T-helper 17 cell (primary cell): ENCODE results near the gene IGF1R. TPM values are rescaled to one million over a fixed set of nuclear protein-coding genes. Genes with fewer than 3 reads are reported as not detected.

ENCODE experiments used
- ATAC-seq: fragments of 150-1000 bp; cut with Tn5 transposase; 2 replicates; pipeline ENCODE4 v1.10.0; 2021; ENCODE audit warnings: mild to moderate bottlenecking, moderate library complexity
- DNase-seq, 3 donors: peaks; one replicate each; pipeline versions ENCODE4 v3.0.0 to v3.0.0-alpha.2; 2020 to 2021
- H3K9me3 ChIP-seq: one replicate; pipeline ENCODE4 v1.7.0; 2013; ENCODE audit warnings: low read length, mild to moderate bottlenecking; ENCODE audit not compliant: control insufficient read depth, poor library complexity, severe bottlenecking
- H3K27ac Mint-ChIP-seq: one replicate; pipeline ENCODE4 v1.8.0; 2022; ENCODE audit warnings: mild to moderate bottlenecking, moderate library complexity, mixed read lengths
- H3K27me3 Mint-ChIP-seq: one replicate; pipeline ENCODE4 v1.8.0; 2022; ENCODE audit warnings: mixed read lengths
- H3K36me3 Mint-ChIP-seq: one replicate; pipeline ENCODE4 v1.8.0; 2022; ENCODE audit warnings: low read depth, mixed read lengths
- H3K4me1 Mint-ChIP-seq: one replicate; pipeline ENCODE4 v1.8.0; 2022; ENCODE audit warnings: mild to moderate bottlenecking, mixed read lengths
- H3K4me3 Mint-ChIP-seq: one replicate; pipeline ENCODE4 v1.8.0; 2022; ENCODE audit warnings: mild to moderate bottlenecking, moderate library complexity, mixed read lengths
- total RNA-seq, 4 donors: library from RNA in 2 of 4; stranded (reverse) in 2 of 4; gene quantifications; one replicate each; pipeline ENCODE4 v1.2.3 and lab custom pipeline; 2022 to 2026

Gene IGF1R
- total RNA-seq, 2 donors from 2014 or later: 13.7 to 27.1 TPM

DNA sequence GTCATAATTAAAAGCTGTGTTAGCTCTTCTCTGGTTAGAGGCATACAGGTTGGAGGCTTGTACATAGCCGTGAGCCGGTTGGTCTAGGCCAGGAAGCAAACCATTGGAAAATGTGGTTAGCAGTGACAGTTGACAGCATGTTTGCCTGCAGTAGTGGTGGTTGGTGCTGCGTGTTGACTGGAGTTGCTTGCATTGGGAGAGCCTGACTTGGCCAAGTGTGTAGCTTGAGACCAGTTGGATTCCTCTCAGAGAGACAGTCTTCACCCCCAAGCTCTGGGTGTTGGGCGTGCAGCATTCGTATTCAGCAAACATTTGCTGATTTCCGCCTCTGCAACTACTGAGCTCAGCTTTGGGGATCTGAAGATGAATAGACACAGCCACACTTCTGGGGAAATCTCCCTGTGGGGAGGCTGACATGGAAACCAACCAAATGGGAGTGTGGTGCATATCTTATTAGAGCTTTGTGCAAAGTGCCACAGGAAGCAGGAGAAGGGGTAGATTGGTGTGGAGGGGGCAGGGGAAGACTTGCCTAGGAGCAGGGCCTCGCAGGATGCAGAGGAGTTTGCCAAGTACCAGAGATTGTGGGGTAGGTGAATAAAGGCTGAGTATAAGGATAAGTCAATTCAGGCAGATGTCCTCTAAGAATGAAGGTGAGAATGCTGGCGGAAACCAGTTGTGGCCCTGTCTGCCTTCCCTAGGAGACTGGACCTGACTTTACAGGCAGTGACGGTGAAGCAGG, 83.5 kb downstream of the IGF1R start:
- H3K27ac Mint-ChIP-seq: no peak overlapping the region
- no peak overlapping the region for H3K4me3 Mint-ChIP-seq
- H3K36me3 Mint-ChIP-seq: no peaks in the 10 kb centered on the region
- H3K27me3 Mint-ChIP-seq: peaks cover 8% of the 10 kb centered on the region
- ATAC-seq (no peak), DNase-seq (no peak)
- H3K9me3 ChIP-seq: no peaks in the 10 kb centered on the region
- peaks cover 15% of the 10 kb centered on the region for H3K4me1 Mint-ChIP-seq

DNA sequence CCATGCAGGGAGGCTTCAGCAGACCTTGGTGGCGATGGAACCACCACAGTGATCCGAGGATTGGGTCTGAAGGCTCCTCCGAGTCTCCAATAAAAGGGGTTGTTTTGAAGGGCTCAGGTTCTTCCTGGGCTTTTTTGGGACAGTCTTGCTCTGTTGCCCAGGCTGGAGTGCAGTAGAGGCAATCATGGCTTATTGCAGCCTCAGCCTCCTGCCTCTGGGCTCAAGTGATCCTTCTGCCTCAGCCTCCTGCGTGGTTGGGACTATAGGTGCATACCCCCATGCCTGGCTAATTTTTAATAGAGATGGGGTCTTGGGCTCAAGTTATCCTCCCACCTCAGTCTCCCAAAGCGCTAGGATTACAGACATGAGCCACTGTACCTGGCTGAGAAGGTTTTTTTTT, 84.8 kb downstream of the IGF1R start:
- no peak overlapping the region for H3K27ac Mint-ChIP-seq
- peaks cover 15% of the 10 kb centered on the region for H3K4me1 Mint-ChIP-seq
- DNase-seq: no peak
- ATAC-seq: no peak
- H3K9me3 ChIP-seq: no peaks in the 10 kb centered on the region
- no peak overlapping the region for H3K4me3 Mint-ChIP-seq
- no peaks in the 10 kb centered on the region for H3K36me3 Mint-ChIP-seq
- peaks cover 8% of the 10 kb centered on the region for H3K27me3 Mint-ChIP-seq

DNA sequence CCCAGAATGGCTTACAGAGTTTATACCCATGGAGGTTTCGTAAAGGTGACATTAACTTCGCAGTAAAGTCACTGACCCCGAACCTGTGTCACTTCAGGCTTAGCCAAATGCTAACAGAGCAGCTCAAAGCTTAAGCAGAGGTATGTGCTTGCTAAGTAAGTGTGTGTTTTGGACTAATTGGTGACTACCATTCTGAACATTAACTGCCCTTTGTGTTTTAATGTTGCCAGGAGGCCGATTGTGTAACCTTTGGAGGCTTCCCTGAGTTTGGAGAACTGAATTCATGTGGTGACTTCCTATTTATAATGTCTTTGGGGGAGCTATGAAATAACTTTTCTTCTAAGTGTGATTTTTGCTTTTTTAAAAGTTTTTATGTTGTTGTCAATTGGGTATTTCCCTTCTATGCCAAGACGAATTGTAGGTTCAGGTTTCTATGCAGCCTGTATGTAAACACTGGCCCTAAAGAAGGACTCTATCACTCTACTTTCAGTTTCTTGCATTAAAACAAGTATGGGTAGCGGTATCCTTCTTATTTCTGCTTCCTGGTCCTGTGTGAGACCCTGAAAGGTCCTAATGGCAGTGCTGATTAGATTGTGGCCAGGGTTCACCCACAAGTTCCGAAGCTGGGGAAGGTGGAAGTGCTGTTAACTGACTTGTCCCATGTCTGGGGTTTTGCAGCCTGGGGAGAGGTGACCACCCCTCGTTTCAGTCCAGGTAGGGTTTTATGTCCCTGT, 86.3 kb downstream of the IGF1R start:
- H3K9me3 ChIP-seq: no peaks in the 10 kb centered on the region
- no peaks in the 10 kb centered on the region for H3K36me3 Mint-ChIP-seq
- H3K4me3 Mint-ChIP-seq: no peak overlapping the region
- peaks cover 8% of the 10 kb centered on the region for H3K27me3 Mint-ChIP-seq
- DNase-seq: no peak
- H3K4me1 Mint-ChIP-seq: peaks cover 7% of the 10 kb centered on the region
- no peak overlapping the region for H3K27ac Mint-ChIP-seq
- no peak for ATAC-seq

DNA sequence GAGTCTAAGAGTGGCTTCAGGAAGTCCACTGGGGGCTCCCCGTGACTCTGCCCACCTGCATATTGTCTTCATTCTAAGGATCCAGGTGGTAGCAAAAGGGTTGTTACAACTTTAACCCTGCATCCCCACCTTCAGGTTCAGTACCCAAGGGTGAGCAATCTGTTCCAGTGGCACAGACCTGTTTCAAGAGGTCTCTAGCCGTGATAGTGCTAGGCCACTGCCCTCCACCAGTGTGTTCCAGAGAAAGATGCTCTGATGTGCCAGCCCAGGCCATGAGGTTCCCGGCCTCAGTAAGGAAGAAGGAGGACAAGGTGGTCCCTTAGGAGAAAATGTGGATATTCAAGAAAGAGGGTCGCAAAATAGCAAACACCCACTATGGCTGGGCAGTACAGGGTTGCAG, 87.0 kb downstream of the IGF1R start:
- ATAC-seq: no peak
- Mint-ChIP-seq H3K36me3 (no peaks in the 10 kb centered on the region), H3K27me3 (peaks cover 8% of the 10 kb centered on the region), H3K4me1 (peaks cover 5% of the 10 kb centered on the region), H3K4me3 (no peak overlapping the region), H3K27ac (no peak overlapping the region)
- DNase-seq: no peak
- no peaks in the 10 kb centered on the region for H3K9me3 ChIP-seq

DNA sequence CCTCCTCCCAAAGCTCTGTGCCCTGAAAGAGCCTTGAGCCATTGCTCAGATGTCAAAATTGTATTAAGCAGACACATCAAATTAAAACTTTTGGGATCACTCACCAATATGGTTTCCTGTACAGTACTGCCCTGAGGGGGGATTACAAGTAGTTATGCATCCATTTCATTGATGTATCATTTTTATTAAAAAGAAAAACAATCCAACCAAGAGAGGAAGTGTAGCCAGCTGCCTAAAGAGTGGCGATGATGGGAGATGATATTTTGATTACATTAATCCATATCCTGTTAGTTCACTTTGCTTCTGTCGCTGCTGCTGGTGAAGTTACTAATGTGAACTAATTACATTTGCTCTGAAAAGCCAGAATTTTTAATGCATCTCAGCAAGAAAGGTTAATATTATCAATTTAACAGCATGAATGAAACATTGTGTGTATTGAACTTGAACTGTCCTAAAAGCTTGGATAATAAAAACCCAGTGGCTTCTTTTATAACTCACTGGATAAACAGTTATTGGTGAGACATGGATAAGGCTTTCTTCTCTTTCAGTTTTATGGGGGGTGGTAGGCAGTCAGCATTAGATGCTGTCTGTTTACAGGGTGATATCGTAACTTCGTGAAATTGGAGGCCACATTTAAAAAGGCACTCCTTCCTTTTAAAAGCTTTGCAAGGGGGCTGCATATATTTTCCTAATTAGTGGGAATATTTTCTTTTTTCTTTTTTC, 87.7 kb downstream of the IGF1R start:
- DNase-seq: no peak
- H3K9me3 ChIP-seq: no peaks in the 10 kb centered on the region
- Mint-ChIP-seq H3K4me1 (peaks cover 4% of the 10 kb centered on the region), H3K4me3 (no peak overlapping the region), H3K27me3 (peaks cover 8% of the 10 kb centered on the region), H3K36me3 (no peaks in the 10 kb centered on the region), H3K27ac (no peak overlapping the region)
- no peak for ATAC-seq

DNA sequence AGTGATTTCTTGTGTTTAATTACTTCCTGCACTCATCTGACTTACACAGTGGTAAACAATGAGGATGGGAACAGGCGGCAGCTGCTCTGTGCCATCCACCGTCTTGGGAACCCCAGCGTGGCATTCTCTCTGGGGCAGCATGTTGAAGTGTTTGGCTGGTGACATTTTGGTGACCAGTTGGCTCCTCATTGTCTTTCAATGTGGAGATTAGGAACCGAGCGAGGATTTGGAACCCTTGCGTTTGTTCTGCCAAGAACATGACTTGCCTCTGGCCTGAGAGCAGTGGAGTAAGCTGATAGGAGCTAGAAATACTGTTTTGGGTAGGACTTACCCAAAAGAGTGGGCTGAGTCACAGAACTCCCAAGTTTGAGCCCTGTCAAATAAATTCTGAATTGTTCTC, 88.8 kb downstream of the IGF1R start:
- H3K27ac Mint-ChIP-seq: no peak overlapping the region
- no peaks in the 10 kb centered on the region for H3K36me3 Mint-ChIP-seq
- H3K4me3 Mint-ChIP-seq: no peak overlapping the region

DNA sequence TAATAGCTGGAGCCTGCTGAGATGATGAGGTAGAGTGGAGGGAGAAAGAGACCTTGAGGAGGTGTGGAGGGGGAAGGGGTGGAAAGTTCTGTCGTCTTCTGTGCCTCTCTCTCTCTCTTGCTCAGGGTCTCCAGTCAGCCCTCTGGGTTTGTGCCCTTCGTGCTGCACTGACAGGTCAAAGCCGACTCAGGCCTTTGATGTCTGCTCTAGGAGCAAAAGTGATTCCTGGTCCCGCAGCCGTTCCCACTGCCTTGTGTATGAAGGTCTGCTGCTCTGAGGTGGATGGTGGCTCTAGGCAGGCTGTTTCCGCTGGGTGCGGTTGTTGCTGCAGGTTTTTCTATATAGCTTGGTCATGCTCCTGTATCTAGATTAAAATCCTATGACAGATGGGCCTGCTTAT, 89.4 kb downstream of the IGF1R start:
- no peak for ATAC-seq
- no peak for DNase-seq
- H3K4me1 Mint-ChIP-seq: peaks cover 6% of the 10 kb centered on the region
- H3K9me3 ChIP-seq: no peaks in the 10 kb centered on the region
- no peaks in the 10 kb centered on the region for H3K36me3 Mint-ChIP-seq
- H3K27ac Mint-ChIP-seq: no peak overlapping the region
- no peak overlapping the region for H3K4me3 Mint-ChIP-seq
- H3K27me3 Mint-ChIP-seq: peaks cover 8% of the 10 kb centered on the region

More for the DNA sequence above, 88.8 kb downstream of the IGF1R start:
- no peaks in the 10 kb centered on the region for H3K9me3 ChIP-seq
- DNase-seq (no peak), ATAC-seq (no peak)
- H3K4me1 Mint-ChIP-seq: peaks cover 6% of the 10 kb centered on the region
- H3K27me3 Mint-ChIP-seq: peaks cover 8% of the 10 kb centered on the region

DNA sequence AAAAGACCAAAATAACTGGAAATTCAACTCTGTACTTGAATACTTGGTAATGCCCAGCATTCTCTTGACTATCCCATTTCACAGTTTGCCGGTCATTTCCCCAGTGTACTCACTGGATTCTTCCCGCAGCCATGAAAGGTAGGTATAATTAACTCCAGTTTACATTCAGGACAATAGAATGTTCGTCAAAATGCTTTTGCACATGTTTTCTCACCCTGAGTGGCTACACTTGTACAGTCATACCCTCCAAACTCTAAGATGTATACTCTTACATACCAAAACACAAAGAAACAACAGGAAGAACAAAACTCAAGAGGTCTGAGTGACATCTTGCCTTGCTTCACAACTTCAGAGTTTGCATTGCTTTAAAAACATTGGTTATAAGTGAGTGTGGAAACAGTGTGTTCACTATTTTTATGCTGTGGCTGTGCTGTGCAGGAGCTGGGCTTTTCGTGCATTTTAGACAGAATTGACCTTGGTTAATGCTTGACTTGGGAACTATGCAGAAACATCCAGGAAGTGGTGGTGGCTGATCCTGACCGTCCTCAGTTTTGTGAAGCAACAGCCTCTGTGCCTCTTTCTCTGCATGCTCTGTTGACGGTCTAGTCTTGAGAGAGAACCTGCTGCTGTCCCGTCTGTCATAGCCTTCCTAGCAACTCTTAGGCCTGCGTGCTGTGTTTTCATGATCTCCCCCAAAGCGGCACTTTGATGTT, 90.5 kb downstream of the IGF1R start:
- H3K9me3 ChIP-seq: no peaks in the 10 kb centered on the region
- DNase-seq: no peak
- peaks cover 11% of the 10 kb centered on the region for H3K27me3 Mint-ChIP-seq
- no peak for ATAC-seq
- H3K4me3 Mint-ChIP-seq: no peak overlapping the region
- H3K4me1 Mint-ChIP-seq: peaks cover 5% of the 10 kb centered on the region
- H3K27ac Mint-ChIP-seq: no peak overlapping the region
- H3K36me3 Mint-ChIP-seq: peaks cover 4% of the 10 kb centered on the region

DNA sequence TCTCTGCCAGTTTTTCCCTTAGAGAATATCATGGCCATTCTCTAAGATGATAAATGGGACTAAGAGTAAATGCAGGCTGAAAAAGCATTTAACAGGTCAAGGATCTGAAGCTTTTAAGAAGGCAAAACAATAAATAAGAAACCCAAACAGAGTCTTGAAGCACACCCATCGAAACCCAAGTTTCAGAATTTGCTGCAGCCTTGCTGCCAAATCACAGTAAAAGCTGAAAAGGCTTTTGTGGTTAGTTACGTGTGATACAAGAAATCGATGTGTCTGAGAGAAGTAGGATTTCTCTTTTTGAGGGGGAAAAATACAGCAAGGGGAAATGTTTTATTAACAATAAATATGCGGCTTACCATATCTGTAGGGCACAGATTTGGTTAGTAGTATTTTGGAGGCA, 92.0 kb downstream of the IGF1R start:
- Mint-ChIP-seq H3K27me3 (peaks cover 13% of the 10 kb centered on the region), H3K4me1 (peaks cover 14% of the 10 kb centered on the region), H3K36me3 (peaks cover 4% of the 10 kb centered on the region), H3K4me3 (no peak overlapping the region), H3K27ac (no peak overlapping the region)
- no peaks in the 10 kb centered on the region for H3K9me3 ChIP-seq
- ATAC-seq (no peak), DNase-seq (no peak)

DNA sequence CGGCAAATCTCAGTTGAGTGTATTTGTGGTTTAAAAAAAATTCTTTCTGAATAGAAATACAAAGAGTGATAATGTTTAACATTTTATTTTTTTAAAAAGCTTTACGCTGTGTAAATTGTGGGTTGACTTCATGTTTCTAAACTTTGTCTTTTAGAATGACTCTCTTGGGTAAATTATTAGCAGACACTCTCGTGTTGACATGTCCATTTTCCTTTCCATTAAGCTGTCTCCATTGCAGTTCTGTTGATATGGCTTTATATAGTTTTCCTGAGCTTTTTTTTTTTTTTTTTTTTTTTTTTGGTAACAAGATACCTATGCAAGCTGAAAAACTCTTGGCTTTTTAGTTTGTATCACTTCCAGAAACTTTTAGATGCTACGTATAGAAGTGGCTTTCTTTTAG, 92.6 kb downstream of the IGF1R start:
- Mint-ChIP-seq H3K27me3 (peaks cover 13% of the 10 kb centered on the region), H3K4me3 (no peak overlapping the region), H3K4me1 (peaks cover 19% of the 10 kb centered on the region), H3K36me3 (peaks cover 4% of the 10 kb centered on the region), H3K27ac (no peak overlapping the region)
- ATAC-seq: no peak
- H3K9me3 ChIP-seq: no peaks in the 10 kb centered on the region
- no peak for DNase-seq

DNA sequence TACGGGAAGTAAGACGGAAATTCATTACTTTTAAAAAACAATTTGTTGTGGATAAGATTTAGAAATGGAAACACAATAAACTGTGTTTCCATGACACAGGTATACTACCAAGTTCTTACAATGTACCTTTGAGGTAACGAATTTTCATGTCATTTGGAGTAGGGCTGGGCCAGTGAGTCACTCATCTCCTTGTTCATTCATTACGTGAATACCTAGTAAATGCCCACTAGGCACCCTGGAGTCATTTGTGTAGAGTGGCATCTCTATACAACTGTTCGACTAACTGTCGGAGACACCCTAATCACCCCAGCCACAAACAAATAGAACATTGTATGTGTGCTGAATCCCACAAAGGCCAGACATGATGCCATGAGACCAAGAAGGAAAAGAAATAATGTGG, 94.8 kb downstream of the IGF1R start:
- peaks cover 27% of the 10 kb centered on the region for H3K4me1 Mint-ChIP-seq

DNA sequence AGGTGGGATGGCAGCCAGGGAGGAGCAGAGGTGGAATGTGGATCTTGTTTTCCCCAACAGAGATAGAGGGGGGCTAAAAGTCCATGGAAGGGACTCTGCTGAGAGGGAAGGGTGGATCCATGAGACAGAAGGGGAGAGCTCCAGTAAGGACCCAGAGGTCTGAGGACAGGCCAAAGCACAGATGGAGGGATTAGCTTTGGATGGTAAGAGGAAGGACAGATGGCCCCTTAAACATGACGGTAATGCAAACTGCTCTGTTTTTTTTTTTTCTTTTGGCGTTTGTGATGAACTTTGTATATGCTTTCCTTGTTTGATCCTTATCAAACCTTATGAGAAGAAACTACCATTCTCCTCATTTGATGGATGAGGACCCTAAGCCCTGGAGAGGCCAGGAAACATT, 96.2 kb downstream of the IGF1R start:
- no peak for DNase-seq
- no peak for ATAC-seq
- H3K4me1 Mint-ChIP-seq: peaks cover 27% of the 10 kb centered on the region
- H3K4me3 Mint-ChIP-seq: no peak overlapping the region
- H3K27ac Mint-ChIP-seq: no peak overlapping the region
- H3K9me3 ChIP-seq: no peaks in the 10 kb centered on the region
- H3K27me3 Mint-ChIP-seq: peaks cover 13% of the 10 kb centered on the region
- peaks cover 4% of the 10 kb centered on the region for H3K36me3 Mint-ChIP-seq

More for the DNA sequence above, 94.8 kb downstream of the IGF1R start:
- H3K9me3 ChIP-seq: no peaks in the 10 kb centered on the region
- Mint-ChIP-seq H3K27me3 (peaks cover 13% of the 10 kb centered on the region), H3K36me3 (peaks cover 4% of the 10 kb centered on the region), H3K27ac (no peak overlapping the region), H3K4me3 (no peak overlapping the region)
- no peak for DNase-seq
- no peak for ATAC-seq

DNA sequence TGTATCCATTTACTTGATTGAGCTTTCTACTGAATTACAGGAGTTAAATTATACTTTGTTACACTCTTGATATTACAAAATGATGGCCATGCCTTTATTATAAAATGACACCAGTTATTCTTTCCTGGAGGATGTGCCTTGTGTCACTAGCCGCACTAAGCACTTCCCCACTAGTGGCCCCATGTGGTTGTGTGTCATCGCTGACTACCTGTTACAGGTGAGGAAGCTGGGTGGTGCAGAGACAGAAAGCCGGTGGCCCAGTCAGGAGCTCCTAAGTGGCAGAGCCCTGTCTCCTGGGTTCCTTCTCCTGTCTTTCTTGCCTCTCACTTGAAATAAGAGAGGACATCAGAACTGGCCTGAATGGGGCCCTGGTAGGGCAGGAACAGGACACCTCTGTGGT, 96.8 kb downstream of the IGF1R start:
- Mint-ChIP-seq H3K4me1 (peaks cover 27% of the 10 kb centered on the region), H3K36me3 (peaks cover 4% of the 10 kb centered on the region)
- no peak for ATAC-seq

More for the DNA sequence above, 96.8 kb downstream of the IGF1R start:
- H3K27me3 Mint-ChIP-seq: peaks cover 17% of the 10 kb centered on the region
- H3K4me3 Mint-ChIP-seq: no peak overlapping the region
- H3K9me3 ChIP-seq: no peaks in the 10 kb centered on the region
- DNase-seq: no peak
- H3K27ac Mint-ChIP-seq: no peak overlapping the region
